CD1c-positive myeloid dendritic cell (primary cell): ENCODE measurements around the gene LTBP1.

Experiments
- DNase-seq: peaks from one replicate; pipeline ENCODE4 v3.0.0-alpha.2; 2016; ENCODE audit errors: extremely low spot score

LTBP1 gene

DNA sequence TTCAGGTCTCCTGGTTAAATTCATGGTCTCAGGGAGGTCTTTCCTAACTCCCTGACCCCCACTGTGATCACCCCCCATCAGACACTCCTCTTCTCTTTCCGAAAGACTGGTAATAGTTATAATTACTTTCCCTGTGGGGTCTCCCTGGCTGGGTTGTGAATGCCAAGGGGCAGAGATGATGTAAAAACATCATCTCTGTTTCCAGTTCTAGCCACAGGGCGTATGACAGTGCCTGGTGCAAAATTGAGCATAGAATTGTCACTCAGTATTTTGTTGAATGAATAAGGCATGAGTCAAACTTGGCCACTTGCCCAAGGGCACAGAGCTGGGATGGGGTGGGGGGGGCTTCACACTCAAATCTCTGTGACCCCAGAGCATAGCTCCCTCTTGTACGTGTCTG lies 65.2 kb downstream of the LTBP1 start:
- DNase-seq: no peak

DNA sequence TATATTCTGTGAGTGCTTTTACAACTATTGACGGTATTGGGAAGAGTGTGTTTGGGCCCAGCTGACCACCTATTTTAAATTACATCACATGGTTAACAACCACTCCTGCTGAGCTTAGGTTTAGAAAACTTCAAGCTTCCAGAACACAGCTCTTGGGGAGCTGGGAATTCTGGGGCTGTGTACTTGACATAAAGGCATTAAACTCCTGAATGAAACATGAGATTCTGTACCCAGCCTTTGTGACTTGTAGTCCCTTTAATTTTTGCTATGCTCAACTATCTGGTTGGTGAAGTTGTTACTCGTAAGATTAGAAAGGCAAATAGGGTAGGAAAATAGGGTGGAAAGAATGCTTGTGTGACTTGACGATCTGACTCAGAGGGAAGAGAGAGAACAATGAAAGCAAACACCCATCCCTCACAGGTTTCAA lies 66.9 kb downstream of the LTBP1 start:
- DNase-seq: no peak

DNA sequence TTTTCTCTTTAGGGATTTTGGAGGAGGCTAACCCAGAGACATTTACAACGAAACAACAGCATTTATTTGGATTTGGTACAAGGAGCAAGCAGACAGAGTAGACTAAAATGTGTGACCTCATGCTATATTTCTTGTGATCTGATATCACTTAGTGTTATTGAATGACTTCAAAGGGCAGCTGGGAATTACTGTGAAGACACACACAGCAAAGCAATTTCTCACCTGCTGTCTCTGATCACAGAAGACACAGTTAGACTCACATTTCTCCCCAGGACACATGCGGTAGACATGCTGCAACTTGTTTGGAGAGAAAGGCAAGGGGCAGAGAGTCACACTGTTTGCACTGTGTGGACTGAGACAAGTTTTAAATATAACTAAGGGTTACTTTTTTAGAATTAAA lies 67.5 kb downstream of the LTBP1 start:
- no peak for DNase-seq

DNA sequence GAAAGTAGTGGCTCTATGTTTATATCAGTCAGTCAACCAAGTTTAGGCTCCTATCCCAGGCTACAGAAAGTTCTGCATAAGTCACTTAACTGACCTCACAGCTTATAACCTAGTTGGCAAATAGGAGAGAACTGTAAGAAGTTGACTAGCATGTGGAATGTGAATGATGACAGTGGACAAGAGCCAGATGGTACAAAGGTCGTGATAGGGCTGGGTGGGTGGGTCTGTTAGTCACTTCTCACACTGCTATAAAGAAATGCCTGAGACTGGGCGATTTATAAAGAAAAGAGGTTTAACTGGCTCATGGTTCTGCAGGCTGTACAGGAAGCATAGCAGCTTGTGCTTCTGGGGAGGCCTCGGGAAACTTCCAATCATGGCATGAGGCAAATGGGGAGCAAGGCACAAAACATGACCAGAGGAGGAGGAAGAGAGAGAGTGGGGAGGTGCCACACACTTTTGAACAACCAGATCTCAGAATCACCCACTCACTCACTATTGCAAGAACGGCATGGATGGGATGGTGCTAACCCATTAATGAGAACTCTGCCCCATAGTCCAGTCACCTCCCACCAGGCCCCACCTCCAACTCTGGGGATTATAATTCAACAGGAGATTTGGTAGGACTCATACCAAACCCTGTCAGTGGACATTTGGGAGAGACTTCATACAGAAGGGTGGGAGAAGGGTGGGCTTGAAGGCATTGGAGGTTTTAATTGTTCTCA lies 68.8 kb downstream of the LTBP1 start:
- DNase-seq: no peak

- DNase-seq: no peak
Measured at GRCh38 chr2:33018271-33018670, 71.5 kb downstream of the LTBP1 start.

DNA sequence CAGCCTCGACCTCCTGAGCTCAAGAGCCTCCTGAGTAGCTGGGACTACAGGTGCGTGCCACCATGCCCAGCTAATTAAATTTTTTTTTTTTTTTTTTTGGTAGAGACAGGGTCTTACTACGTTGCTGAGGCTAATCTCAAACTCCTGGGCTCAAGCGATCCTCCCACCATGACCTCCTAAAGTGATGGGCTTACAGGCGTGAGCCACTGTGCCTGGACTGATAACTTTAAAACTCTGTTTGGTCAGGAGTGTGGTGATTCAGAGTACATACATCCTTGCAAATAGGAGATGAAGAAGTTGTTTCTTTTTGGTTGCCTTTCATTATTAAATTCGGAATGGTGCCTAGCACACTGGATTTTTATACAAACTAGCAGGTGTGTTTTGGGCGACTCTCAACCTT lies 73.0 kb downstream of the LTBP1 start:
- no peak for DNase-seq

- DNase-seq: no peak
Measured at GRCh38 chr2:33020883-33021282, 74.1 kb downstream of the LTBP1 start.

- no peak for DNase-seq
Measured at GRCh38 chr2:33021542-33022227, 74.9 kb downstream of the LTBP1 start.

DNA sequence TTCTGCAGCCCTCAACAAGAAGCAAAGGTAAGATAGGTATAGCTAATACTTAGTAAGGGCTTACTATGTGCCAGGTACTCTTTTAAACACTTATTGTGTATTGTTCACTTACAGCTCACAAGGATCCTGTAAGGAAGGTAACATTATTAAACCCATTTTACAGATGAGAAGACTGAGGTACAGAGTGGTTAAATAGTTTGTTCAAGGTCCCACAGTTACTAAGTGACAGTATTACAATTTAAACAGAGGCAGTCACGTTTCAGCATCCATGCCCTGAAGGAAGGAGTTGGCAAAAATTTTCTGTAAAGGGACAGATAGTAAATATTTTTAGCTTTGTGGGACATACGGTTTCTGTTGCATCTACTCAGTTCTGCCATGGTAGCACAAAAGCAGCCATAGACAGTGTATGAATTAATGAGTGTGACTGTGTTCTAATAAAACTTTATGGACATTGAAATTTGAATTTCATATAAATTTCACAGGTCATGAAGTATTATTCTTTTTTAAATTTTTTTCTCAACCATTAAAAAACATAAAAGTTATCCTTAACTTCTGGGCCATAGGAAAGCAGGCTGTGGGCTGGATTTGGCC lies 75.7 kb downstream of the LTBP1 start:
- no peak for DNase-seq

DNA sequence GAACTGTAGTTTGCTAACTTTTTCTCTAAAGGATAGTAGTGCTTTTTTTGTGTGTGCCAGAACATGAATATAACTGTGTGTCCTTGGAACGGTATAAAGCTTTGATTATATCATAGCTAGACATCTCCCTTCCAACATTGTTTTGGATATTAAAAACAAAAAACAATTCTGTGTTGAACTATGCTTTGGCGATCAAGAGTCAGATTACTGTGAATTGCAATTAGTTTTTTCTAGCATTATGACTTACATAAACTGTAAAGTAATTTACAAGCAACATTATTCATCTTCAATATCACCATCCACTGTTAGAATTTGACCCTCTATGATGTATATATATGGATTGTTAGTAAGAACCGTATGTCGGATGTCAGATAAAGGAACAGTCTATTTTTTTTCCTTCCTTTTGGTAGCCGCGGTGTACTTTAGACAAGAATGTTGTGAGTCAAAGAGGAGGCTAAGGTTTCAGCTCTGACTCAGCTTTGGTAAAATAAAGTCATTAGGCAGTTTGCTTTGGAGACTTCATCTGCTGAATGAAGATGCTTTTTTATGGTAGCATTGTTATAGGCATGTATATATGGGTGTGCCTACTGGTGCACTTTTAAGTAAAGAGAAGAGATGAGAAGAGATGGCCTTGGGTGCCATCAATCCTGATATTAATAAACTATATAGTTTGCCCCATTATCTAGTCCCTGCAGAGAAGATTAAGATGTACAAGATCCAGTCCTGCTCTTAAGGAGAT lies 76.4 kb downstream of the LTBP1 start:
- DNase-seq: no peak

DNA sequence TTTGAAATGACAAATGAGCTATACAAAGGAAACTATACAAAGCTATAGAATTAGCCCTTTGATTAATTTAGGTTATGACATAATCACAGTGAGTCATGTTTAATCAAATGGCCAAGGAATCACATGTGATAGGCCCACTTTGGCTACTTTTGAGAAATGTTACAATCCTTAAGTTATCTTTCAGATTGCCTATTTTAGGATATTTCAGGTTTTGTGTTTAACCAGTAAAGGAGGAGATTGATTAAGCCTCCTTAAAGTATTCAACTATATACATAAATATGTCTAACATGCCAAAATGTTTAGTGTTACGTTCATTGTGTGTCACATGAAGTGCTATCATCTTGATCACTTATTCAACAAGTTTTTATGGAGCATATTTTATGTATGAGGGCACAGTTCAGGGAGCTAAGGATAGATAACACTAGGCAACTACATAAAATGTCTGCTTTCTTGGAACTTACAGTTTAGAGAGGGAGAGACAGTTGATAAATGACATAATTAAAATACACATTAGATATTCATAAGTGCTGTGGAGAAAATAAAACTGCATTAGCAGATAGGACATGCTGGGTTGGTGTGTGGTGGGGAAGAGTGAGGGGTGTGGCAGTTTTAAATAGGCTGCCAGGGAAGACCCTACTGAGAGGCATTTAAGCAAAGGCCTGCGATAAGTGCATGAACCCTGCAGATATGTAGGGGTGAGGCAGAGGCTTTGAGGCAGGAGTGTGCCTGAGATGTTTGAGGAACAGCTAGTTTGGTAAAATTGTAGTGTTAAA lies 77.2 kb downstream of the LTBP1 start:
- no peak for DNase-seq

GRCh38 chr2:33024758-33025157 lies 78.0 kb downstream of the LTBP1 start:
- DNase-seq: no peak

DNA sequence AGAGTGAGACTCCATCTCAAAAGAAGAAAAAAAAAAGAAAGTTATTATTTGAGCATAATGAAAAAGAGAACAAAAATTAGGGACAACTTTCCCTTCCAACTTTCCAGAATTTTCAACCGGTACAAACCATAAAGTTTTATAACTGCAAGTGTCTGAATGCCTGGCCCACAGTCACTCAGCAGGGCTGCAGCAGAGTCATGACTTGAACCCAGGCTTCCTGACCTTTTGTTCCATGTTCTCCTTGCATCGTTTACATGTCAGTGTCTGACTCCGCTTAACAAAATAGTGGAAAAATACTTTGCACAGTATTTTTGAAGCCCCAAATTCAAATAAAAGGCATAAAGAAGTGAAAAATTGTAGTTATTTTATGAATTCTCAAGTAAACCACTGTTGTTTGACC lies 82.7 kb downstream of the LTBP1 start:
- no peak for DNase-seq

DNA sequence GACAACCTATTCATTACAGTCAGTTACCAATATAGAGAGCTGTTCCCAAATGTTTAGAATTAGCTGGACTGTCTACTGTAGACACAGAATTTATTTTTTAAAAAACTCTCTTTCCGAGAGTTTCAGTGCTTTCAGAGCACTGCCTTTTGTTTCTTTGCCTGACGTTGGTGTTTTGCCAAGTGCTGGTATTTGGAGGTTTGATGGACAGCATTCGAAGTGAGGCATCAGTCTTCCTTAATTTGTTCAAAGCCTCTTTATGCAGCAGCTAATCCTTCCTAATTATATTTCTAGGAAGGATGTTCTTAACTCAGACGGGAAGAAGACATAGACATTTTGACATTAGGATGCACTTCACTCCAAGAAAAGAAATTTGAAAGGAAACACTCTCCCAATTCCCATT lies 83.2 kb downstream of the LTBP1 start:
- no peak for DNase-seq

- DNase-seq: no peak
Measured at GRCh38 chr2:33030326-33030725, 83.6 kb downstream of the LTBP1 start.

DNA sequence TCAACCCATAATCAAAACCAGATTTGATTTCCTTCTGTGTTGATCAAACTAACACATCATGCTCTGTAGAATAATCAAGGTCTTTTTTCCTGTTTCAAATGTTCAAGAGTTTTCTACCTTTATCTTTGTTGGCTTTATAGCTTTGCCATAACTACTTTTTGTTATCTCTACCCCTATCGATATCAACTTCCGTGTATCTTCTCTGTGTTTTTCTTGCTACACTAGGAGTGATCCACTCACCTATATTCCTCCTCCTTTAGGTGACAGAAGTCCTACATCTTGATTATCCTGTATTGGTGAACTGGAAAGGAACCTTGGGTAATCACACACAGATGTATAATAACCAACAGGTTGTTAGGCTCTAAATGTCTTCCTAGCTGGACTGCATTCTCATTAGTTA lies 85.5 kb downstream of the LTBP1 start:
- no peak for DNase-seq

DNA sequence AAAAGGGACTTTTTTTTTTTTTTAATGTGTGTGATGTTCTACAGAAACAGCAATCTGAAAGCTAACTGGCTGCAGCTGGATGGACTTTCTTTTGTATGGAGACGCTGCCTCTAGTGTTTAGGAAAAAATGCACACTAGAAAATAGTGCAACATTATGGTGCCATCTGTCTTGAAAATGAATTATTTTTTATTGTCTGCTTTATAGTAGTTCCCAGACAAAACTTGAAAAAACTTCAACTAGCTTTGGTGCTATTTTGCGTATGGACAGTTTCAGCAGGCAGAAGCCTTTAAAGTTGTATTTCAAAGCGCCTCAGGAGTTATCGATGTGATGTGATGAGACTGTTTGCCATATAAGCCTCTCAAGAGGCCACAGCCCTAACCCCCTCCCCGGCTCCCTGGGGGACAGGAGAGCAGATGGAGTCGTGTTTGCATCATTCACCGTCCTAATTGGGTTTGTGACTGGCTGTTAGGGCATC lies 86.9 kb downstream of the LTBP1 start:
- DNase-seq: no peak

- DNase-seq: no peak
Measured at GRCh38 chr2:33034784-33035183, 88.0 kb downstream of the LTBP1 start.

GRCh38 chr2:33038230-33038629 lies 91.5 kb downstream of the LTBP1 start:
- no peak for DNase-seq

- DNase-seq: no peak
Measured at GRCh38 chr2:33038799-33039198, 92.0 kb downstream of the LTBP1 start.

GRCh38 chr2:33040541-33040940 lies 93.8 kb downstream of the LTBP1 start:
- no peak for DNase-seq

DNA sequence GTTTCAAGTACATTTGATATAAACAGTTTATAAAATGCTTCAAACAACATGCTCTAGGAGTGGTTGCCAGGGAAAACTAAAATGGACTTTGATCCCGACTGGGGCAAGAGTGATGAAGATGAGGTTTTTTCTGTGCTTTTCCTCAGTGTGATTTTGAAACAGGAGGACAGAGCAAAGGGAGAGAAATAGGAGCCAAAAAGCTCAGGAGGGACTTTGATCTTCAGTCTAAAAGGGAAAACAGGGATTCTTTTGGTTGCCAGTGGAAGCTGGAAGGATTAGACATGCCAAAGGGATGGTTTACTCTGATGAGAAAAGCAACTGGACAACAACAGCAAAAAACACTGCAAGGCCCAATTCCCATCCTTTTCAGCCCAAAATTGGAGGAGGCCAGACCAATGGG lies 95.5 kb downstream of the LTBP1 start:
- DNase-seq: no peak
